GM12865 (cell line): ENCODE measurements around the gene SMIM20.

Experiments used
- DNase-seq: peaks from one replicate; pipeline ENCODE4 v3.0.0; 2010; ENCODE audit warnings: low read depth
- H3K4me3 ChIP-seq: 2 replicates; pipeline ENCODE4 v1.5.1; 2011; ENCODE audit warnings: mild to moderate bottlenecking, low read depth, low read length, control low read depth
- TF ChIP-seq, protein P1 (sequence below): IDR thresholded peaks from 2 replicates; pipeline ENCODE4 v1.5.1; 2011; ENCODE audit warnings: low read length, control low read depth, low read depth, inconsistent platforms; ENCODE audit not compliant: insufficient read depth; ENCODE audit errors: missing control alignments

SMIM20 gene

DNA sequence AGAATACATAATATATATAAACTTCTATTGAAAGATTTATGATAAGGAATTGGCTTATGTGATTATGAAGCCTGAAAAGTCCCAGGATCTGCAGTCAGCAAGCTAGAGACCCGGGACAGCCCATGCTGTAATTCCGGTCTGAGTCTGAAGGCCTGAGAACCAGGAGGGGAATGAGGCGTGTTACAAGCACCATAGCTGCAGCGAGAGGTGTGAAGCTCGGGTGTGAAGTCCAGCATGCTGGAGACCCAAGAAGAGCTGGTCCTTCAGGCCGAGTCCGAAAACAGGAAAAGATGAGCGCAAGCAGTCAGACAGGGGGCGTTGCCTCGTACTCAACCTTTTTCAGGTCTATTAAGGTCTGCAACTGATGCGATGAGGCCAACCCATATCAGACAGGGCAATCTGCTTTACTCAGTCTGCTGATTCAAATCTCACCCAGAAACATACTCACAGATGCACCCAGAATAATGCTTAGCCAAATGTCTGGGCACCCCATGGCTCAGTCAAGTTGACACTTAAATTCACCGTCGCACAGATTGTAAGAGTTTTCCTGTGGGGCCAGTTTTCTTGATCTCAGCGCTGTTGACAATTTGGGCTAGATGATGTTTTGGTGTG is 40.4 kb downstream of the SMIM20 start:
- TF ChIP-seq, protein P1, sequence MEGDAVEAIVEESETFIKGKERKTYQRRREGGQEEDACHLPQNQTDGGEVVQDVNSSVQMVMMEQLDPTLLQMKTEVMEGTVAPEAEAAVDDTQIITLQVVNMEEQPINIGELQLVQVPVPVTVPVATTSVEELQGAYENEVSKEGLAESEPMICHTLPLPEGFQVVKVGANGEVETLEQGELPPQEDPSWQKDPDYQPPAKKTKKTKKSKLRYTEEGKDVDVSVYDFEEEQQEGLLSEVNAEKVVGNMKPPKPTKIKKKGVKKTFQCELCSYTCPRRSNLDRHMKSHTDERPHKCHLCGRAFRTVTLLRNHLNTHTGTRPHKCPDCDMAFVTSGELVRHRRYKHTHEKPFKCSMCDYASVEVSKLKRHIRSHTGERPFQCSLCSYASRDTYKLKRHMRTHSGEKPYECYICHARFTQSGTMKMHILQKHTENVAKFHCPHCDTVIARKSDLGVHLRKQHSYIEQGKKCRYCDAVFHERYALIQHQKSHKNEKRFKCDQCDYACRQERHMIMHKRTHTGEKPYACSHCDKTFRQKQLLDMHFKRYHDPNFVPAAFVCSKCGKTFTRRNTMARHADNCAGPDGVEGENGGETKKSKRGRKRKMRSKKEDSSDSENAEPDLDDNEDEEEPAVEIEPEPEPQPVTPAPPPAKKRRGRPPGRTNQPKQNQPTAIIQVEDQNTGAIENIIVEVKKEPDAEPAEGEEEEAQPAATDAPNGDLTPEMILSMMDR, result no peak
- DNase-seq, result no peak
- no peak overlapping the region for H3K4me3 ChIP-seq

DNA sequence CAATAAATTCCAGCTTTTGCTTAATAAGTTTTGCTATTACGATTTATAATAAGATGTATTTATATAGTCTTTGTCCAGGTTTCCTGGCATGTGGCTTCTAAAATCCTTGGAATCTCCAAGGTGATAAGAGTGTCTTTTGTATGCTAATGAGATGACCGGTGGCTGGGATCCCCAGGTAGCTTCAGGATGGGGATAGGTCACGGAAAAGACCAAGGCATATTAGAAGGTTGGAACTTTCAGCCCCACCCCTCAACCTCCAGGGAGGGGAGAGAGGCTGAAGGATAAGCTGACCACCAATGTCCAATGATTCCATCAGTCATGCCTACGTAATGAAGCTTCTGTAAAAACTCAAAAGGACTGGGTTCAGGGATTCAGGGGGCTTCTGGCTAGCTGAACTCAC is 41.7 kb downstream of the SMIM20 start:
- TF ChIP-seq, protein P1, result no peak
- no peak for DNase-seq
- H3K4me3 ChIP-seq, result no peak overlapping the region

DNA sequence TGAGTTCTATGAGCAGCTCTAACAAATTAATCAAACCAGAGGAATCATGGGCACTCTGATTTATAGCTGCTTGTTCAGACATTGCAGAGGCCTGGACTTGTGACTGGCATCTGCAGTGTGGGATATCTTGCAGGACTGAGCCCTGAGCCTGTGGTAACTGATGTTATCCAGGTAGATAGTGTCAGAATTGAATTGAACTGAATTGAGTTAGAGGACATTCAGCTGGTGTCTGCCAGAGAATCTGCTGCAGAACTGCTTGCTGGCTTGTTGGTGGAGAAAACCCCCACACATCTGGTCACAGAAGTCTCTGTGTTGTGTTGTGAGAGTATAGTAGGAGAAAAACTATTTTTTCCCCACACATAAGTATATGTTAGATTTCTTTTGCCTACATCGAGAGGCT is 42.2 kb downstream of the SMIM20 start:
- no peak overlapping the region for H3K4me3 ChIP-seq
- TF ChIP-seq, protein P1, result no peak
- DNase-seq, result no peak

DNA sequence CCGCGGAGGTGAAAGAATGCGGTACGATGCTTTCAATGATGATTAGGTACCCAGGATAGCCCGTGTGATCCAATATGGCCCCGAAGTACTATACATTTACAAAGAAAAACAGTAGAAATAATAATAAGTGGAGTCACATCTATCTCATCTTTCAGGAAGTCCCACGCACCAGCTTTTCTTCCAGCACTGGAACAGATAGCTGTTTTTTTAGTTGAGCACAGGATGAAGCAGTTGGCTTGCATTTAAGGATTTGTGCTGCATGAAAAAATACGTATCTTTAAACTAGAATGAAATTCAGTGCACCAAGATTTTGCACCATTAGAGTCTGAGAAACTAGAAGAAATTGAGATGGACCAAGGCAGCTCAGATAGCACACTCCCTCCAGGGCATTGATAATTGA is 44.1 kb downstream of the SMIM20 start:
- H3K4me3 ChIP-seq, result no peak overlapping the region
- DNase-seq, result no peak
- TF ChIP-seq, protein P1, result no peak

DNA sequence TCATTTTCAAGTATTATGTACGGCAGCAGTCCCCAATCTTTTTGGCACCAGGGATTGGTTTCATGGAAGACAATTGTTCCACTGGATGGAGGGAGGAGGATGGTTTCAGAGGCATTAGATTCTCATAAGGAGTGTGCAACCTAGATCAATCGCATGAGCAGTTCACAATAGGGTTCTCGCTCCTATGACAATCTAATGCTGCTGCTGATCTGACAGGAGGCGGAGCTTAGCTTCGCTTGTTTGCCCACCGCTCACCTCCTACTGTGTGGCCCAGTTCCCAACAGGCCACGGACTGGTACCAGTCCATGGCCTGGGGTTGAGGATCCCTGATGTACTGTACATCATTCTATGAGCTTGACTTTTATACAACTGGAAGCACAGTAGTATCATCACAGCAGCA is 48.4 kb downstream of the SMIM20 start:
- H3K4me3 ChIP-seq, result no peak overlapping the region
- DNase-seq, result no peak
- TF ChIP-seq, protein P1, result no peak

DNA sequence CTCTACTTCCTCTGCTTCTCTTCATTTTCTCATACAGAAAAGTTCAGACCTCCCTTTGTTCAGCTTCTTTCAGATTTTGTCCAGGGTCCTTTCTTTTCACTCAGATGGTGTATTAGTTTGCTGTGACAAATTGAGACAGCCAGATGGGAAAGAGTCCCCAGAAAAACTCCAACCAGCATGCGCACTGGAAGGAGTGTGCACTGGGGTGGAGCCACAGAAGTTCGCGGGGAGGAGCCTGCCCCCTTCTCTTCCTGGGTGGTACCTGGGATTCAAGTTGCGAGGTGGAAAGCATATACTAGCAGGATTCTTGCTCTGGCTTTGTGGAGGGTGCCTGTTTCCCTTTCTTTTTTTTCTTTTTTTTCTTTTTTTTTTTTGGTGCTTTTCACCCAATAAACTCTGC is 51.6 kb downstream of the SMIM20 start:
- H3K4me3 ChIP-seq, result no peak overlapping the region
- TF ChIP-seq, protein P1, result no peak
- no peak for DNase-seq

DNA sequence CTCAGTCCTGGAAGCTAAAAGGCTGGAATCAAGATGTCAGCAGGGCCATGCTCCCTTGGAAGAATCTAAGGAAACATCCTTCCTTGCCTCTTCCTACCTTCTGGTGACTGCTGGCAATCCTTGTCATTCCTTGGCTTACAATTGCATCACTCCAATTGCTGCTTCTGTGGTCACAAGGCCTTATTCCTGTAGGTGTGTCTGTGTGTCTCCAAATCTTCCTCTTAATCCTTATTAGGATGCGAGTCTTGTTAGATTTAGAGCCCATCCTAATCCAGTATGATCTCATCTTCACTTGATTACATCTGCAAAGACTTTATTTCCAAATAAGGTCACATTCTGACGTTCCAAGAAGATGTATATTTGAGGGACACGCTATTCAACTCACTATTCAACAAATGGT is 52.2 kb downstream of the SMIM20 start:
- TF ChIP-seq, protein P1, result no peak
- no peak for DNase-seq
- no peak overlapping the region for H3K4me3 ChIP-seq
